GM21526 (cell line): ENCODE measurements around the gene SCNN1A.

ENCODE experiments used
- ATAC-seq: cut with Tn5 transposase; IDR thresholded peaks from one replicate; pipeline ENCODE4 v1.9.1; 2021; ENCODE audit warnings: moderate library complexity; ENCODE audit not compliant: unreplicated experiment, low FRiP score

Gene SCNN1A

DNA sequence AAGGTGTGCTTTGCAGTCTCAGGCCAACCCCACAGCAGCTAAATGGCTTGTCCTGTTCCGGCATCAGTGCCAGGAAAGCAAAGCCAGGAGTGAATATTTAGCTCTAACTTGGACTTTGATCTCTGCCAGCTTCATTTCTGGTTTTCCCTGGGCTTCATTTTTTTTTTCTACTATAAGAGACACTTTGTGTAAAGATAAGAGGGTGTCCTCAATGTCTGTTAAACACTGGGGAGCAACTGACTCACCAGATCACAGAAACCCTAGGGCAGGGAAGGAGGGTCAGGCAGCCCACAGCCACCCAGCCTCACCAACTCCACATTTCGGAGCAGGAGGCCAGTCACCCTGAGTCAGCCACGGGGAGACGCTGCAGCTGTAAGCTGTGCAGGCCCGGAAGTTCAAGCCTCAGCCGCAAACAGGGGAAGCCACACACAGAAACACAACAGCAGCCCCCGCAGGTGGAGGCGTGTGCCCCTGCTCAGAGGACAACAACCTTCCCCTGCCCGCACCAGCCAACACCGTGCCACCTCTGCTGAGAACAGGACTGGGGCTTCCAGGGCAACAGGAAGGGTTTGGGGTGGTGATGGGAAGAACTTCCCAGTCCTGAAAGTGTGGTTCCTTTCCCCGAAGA, 39.8 kb downstream of the SCNN1A start:
- ATAC-seq: no peak

DNA sequence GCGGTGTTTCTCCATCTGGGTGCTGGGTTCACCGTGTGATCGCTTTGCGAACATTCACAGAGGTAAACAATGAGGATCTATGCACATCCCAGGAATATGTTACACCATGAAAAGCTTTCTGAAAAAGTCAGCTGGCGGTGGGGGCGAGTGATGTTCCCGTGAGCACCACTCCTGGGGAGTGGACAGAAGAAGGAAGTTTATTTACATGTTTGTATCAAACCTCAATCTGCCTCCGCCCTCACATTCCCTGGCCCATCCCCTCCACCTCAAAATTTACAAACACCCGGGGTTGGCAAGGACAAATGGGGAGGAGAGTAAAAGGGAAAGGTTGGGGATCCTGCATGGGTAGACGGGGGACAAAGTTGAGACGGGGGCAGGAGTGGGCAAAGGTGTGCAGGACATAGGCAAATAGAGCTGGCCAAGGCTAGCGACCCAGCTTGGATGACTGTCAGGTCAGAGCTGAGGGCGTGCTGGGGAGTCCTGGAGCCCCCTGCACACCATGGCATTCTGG, 40.4 kb downstream of the SCNN1A start:
- ATAC-seq: no peak

DNA sequence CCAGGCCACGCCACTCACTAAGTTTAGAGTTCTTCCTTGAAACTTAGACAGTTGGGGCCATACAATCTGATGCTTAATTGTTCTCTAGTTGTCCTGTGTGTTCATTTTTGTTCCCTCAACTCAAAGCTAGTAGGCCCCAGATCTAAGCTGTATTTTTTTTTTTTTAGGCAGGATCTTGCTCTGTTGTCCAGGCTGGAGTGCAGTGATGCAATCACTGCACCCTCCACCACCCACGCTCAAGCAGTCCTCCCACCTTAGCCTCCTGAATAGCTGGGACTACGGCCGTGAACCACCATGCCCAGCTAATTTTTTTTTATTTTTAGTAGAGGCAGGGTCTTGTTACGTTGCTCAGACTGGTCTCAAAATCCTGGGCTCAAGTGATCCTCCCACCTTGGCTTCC, 41.0 kb downstream of the SCNN1A start:
- no peak for ATAC-seq

DNA sequence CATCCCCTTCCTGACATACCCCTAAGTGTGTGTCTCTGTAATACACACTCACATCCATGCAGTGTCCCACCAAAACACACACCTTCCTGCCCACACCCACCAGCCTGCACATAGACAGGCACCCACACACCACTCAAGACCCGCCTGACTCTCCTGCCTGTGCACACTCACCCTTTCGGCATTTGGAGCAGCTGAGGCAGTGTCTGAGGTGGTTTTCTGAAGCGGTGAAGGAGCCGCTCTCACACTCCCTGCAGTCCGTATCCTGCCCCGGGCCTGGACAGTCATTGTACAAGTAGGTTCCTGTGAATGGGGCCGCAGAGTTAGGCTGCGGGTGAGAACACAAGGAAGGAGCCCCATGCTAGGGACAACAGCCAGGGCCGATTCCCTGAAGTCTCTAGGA, 41.8 kb downstream of the SCNN1A start:
- no peak for ATAC-seq

DNA sequence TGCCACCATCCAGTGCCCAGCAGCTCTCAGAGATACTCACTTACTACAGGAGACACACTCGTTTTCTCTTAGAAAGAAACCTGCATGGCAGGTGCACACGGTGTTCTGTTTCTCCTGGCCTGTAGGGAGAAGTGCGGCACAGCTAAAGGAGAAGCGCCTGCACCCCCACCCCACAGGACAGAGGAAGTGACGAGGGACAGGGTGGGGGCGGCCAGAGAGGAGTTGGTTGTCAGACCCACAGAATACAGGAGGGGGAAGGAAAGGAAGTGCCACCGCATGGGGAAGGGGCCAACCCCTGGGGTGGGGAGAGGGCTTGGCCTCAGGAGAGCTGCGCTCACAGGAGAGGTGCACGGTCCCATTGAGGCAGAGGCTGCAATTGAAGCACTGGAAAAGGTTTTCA, 42.3 kb downstream of the SCNN1A start:
- no peak for ATAC-seq

DNA sequence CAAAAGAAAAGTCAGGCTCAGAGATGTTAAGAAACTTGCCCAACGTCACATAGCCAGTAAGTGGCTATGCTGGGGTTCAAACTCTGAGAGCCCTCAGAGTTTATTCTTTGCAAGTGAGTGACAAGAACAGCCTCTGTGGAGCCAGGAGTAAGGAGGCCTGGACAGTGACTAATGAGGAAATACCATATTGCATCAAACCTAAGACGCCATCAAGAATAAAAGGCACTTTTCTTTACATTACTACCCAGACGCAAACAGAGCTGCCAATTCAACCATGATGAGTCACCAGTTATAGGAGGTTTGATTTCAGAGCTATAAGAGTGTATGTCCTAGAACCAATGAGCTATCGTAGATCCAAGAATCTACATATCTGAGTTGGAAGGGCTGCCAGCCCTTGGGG, 42.9 kb downstream of the SCNN1A start:
- ATAC-seq: no peak

DNA sequence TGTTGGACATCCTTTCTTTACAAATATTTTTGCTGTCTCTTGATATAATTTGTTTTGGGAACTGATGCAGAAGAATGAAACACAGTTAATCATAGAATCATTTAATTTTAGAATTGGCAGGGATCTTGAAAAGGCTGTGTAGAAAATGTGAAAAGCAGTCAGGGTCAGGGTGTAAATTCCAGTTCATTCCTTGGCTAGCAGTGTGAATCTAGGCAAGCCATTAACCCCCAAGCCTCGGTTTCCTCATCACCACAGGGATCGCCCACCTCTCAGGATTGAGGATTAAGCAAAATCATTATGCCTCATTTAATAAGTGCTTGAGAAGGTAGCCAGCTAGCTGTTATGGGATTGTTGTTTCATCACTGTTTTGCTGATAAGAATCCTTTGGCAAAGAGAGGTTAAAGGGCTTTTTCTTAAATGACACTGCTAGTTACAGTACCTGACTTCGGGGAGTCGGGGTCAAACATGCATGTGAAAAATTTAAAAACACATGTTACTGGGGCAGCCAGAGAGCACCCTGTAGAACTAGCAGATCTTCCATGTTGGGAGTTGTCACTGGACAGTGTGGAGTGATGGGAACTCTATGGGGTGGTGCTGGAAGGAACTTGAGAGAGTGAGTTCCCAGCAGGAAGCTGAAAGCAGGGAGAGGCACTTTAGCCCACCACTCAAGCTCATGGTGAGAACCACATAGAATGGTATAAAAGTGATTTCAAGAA, 44.2 kb downstream of the SCNN1A start:
- ATAC-seq: no peak

DNA sequence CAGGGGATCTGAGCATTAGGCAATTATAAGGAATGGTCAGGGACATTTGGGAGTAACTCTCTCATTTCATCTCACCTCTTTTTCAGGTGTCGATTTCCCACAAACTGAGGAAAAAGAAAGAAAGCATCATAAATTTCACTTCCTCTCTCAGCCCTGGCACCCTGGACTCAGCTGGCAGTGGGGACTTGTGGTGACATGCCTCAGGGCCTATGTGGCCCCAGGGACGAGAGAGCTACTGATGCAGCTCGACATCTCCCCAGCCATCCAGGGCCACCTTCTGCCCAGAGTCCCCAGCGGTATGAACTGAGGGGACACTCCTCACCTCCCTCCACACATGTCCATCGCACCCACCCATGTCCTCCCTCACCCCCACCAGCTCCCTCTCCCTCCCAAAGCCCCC, 45.2 kb downstream of the SCNN1A start:
- no peak for ATAC-seq

DNA sequence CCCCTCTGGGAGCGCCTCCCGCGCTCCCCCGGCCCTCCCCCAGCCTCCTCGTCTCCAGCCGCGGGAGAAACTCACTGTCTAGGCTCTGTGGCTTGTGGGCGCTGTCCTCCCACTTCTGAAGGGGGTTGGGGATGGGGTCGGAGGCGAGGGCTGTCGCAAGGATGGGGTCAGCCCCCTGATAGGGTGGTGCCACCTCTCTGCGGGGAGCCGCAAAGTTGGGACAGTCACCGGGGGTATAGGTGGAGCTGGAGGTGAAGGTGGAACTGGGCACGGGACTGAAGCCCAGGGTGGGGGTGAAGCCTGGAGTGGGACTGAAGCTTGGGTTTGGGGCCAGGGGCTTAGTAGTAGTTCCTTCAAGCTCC, 45.7 kb downstream of the SCNN1A start:
- no peak for ATAC-seq

DNA sequence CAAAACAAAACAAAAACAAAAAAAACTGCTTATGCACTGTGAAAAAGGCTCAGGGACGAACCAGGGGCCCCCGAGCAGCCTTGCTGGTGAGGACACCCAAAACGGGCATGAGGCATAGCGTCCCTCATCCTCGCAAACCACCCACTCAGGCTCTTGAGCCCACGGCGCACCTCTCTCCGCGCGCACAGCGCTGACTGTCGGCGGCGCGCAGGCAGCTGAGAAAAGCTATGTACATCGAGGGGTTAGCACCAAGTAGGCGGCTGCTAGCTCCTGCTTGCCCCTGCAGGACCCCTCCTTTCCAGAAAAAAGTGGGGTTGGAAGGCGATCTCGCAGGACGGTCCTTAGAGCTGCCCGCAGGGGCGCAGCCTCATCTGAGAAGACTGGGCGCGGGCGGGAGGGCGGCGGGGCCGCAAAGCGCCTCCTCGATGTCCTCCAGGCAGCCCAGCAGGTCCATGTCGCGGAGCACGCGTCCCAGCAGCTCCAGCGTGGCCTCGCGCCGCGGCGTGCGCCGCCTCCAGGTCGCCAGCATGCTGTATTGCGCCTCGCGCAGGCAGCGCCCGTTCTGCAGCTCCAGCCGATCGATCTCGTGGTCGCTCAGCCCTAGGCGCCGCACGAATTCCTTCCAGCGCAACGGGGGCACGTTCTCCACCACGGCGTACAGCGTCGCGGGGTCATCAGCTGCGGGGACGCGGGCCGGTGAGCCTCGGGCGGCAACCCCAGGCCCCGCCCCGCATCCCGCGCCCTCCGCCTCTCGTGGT, 46.2 kb downstream of the SCNN1A start:
- no peak for ATAC-seq

DNA sequence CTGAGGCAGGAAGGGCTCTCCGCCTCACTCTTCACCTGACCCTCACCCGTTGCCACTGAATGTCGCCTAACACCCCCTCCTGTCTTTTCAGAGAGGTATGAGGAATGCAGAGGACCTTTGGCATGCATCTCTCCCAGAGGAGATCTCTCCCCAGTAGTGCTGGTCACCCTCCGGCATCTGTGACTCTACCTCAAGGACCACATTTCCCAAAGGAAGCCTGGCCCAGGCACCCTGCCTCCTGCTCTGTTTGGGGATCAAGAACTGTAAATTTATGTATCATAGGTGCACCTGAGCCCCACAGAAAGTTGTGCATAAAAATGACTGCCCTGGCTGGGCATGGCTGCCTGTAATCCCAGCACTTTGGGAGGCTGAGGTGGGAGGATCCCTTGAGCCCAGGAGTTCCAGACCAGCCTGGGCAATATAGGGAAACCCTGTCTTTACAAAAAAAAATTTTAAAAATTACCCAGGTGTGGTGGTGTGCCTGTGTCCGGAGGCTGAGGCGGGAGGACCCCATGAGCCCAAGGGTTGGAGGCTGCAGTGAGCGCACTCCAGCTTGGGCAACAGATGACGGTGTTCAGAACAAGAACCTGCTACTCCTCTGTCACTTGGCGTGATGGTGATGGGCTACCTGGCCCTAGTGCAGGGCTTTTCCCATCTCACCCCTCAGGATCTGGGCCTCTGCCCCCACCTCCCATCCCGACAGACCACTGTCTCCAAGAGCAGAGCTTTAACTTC, 47.2 kb downstream of the SCNN1A start:
- no peak for ATAC-seq

DNA sequence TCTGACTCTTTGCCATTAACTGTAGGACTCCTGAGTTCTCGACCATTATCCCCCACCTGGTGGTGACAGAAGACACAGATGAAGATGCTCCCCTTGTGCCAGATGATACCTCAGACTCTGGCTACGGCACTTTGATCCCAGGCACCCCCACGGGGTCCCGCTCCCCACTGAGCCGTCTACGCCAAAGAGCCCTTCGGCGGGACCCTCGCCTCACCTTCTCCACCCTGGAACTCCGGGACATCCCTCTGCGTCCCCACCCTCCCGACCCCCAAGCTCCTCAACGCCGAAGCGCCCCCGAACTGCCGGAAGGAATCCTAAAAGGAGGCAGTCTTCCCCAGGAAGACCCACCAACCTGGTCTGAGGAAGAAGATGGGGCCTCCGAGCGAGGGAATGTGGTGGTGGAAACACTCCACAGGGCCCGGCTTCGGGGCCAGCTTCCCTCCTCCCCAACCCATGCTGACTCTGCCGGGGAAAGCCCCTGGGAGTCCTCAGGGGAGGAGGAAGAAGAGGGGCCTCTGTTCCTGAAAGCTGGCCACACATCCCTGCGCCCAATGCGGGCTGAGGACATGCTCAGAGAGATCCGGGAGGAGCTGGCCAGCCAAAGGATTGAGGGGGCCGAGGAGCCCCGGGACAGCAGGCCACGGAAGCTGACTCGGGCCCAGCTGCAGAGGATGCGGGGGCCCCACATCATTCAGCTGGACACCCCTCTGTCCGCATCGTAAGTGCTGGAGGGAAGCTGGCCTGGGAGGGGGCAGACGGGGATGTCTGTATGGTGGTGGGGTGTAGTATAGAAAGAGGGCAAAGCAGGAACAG, 47.9 kb downstream of the SCNN1A start:
- no peak for ATAC-seq

DNA sequence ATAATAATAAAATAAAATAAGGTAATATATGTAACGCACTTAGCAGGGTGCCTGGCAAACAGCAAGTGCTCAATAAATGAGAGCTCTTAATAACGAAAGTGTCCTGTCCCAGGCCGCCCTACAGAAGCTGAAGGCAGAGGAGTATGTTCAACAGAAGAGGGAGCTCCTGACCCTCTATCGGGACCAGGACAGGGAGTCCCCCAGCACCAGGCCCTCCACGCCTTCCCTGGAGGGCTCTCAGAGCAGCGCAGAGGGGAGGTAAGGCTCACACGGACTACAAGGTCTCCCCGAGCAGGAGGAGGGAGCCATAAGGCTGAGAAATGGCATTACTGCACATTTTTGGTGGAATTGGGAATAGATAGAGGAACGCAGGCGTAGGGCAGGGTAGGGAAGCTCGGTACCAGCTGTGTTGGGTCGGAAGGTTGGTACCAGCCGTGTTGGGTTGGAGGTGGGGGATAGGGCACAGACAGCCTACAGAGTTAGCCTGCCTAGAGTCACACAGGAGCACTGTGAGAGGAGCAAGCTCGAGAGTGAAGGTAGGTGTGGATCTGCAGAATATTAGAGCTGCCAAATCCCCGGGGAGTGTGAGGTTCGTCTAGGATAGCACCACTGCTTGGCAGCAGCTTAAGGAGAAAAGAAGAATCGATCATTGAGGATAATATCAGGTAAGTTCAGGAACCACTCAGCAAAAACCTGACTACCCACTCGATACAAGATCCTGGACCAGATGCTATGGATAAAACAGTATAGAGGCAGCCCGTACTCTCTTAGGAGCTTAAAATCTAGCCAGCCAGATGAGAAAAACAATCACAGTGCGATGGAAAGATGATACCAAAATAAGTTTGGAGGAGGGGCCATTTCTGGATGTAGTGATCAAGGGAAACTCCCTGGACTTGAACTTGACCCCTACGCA, 48.8 kb downstream of the SCNN1A start:
- ATAC-seq: no peak

DNA sequence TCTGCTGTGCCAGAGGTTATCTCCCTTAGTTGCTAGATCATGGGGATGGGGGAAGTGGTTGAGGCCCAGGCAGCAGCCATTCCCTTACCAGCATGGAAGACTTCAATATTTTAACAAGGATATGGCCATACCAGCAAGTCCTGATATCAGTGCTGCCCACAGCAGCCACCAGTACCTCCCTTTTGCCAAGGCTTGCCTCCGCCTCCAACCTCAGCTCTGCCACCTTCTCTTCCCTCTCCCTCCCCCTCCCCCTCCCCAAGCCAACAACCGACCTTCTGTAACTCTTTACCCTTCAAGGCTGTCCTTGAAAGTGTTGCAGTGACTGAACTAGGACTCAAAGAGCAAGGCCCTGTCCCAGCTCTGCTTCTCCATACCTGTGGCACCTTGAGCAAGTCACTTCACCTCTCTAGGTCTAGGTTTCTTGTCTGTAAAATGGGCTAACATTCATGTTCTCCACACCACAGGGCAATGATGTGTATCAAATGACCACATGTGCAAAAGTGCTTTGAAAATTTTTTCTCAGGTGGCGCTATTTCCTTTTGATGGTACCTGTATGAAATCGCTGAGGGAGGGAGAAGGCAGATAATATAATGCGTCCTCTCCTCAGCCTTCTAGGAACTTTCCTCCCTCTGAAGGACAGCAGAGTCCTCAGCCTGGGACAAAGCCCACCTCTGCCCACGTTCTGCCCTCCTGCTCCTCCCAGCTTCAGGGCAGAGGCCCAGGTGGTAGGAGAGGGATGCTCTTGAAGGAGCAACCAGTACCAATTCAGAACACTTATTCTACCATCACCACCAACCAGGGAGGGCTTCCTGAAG, 50.2 kb downstream of the SCNN1A start:
- ATAC-seq: no peak

DNA sequence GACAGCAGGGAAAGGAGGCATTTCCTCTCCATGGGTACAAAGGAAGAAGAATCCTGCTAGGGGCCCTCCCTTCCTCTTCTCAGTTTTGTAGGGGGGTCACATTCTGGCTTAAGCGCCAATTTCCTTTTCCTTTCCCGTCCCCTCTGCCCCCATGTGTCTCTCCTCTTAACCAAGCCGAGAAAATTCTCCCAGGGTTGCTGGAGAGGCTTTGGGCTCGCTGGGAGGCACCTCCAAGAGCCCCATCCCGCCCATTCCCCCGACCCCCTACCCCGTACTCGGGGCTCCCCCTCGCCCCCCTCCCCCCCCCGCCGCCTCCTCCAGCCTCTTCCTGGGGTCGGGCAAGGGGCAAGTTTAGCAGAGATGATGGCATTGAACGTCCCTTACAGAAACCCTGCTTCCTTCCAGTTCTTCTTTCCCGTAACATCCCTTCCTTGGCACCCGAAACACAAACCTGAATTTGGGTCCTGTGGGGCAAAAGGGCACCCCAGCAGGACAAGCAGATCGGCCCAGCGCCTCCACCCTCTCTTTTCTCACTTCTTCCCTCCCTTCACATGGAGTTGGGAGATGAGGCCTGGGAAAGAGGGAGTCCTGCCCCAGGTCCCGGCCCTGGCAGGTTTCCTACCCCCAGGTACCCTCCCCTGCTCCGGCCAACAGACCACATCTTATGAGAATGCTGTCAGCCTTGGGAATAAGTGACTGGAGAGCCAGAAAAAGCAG, 51.2 kb downstream of the SCNN1A start:
- no peak for ATAC-seq

DNA sequence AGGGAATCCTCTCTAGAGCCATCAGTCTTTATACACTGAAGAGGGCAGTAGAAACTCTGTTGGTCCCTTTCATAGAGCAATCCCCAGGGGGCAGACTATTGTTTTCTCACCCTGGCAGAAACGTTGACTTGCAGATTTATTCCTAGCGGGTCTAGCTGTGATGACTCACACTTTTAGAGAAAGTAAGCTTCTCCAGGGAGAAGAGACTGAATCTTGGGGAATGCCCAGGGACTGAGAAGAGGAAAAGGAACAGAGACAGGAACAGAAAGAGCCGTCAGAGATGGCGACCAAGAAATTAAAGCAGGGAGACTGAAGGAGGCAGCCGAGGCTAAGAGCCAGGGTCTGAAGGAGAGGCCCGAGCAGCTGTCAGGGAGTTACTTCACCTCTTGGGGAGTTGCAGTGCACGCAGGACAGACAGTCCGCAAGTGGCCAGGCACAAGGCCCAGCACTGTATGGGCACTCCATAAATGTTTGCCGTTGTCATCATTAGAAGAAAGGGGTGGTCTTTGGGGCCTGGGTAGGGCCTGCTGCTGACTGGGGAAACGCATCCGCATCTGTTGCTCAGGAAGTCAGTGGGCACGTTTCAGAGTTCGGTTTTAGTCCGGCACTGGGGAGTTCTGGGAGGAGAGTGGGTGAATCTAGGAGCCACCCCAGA, 51.9 kb downstream of the SCNN1A start:
- peak; percentile 58 for ATAC-seq

DNA sequence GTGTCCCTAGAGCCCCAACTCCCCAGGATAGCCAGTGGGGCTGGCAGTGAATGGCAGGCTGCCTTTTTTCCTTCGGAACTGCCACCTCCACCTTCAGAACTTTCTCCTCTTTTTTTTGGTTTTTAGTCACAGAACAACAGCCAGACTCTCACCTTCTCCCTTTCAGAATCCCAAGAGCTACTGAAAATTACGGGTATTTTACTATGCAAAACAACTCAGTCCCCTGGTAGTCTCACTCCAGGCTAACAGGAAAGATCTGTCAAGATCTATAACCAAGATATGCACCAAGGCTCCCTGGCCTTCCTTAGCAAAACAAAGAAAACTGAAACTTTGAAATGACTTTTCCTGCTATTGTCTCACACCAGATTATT, 52.4 kb downstream of the SCNN1A start:
- peak; percentile 13 for ATAC-seq
